Mesendoderm (in vitro differentiated cells): ENCODE measurements around the gene ZER1.

Source experiments
- DNase-seq: peaks from one replicate; pipeline ENCODE4 v3.0.0; 2013
- H2AK5ac ChIP-seq: 2 replicates; pipeline ENCODE4 v1.6.1; 2013; ENCODE audit warnings: low read length, inconsistent platforms
- H2BK120ac ChIP-seq: 2 replicates; pipeline ENCODE4 v1.6.1; 2013; ENCODE audit warnings: low read depth, mild to moderate bottlenecking, low read length, moderate library complexity, mixed read lengths
- H2BK15ac ChIP-seq: replicated peaks from 2 replicates; pipeline ENCODE4 v1.6.1; 2013; ENCODE audit warnings: low read depth, mild to moderate bottlenecking, moderate library complexity
- H2BK5ac ChIP-seq: 2 replicates; pipeline ENCODE4 v1.6.1; 2013; ENCODE audit warnings: low read length, inconsistent platforms
- H3K18ac ChIP-seq: 2 replicates; pipeline ENCODE4 v1.6.1; 2013; ENCODE audit warnings: mild to moderate bottlenecking, low read length, mixed read lengths
- H3K23ac ChIP-seq: one replicate; pipeline ENCODE4 v1.6.1; 2013; ENCODE audit warnings: low read length
- H3K27ac ChIP-seq: 2 replicates; pipeline ENCODE4 v1.5.1; 2013; ENCODE audit warnings: low read depth, mild to moderate bottlenecking, inconsistent platforms, low read length, moderate library complexity
- H3K27me3 ChIP-seq: 2 replicates; pipeline ENCODE4 v1.6.1; 2013; ENCODE audit warnings: low read length, control low read depth, mild to moderate bottlenecking, inconsistent platforms; ENCODE audit not compliant: insufficient read depth, poor library complexity
- H3K36me3 ChIP-seq: 2 replicates; pipeline ENCODE4 v1.6.1; 2013; ENCODE audit warnings: low read length, inconsistent platforms; ENCODE audit not compliant: control insufficient read depth, insufficient read depth
- H3K4ac ChIP-seq: one replicate; pipeline ENCODE4 v1.6.1; 2013; ENCODE audit warnings: low read depth, mild to moderate bottlenecking, low read length, moderate library complexity
- H3K4me1 ChIP-seq: 2 replicates; pipeline ENCODE4 v1.6.1; 2013; ENCODE audit warnings: low read depth, low read length, inconsistent platforms; ENCODE audit not compliant: control insufficient read depth
- H3K4me2 ChIP-seq: 2 replicates; pipeline ENCODE4 v1.6.1; 2013; ENCODE audit warnings: low read length
- H3K4me3 ChIP-seq: 2 replicates; pipeline ENCODE4 v1.5.1; 2013; ENCODE audit warnings: mild to moderate bottlenecking, low read length
- H3K56ac ChIP-seq: one replicate; pipeline ENCODE4 v1.6.1; 2013; ENCODE audit warnings: low read length
- H3K79me1 ChIP-seq: 2 replicates; pipeline ENCODE4 v1.6.1; 2013; ENCODE audit warnings: low read length, inconsistent platforms
- H3K79me2 ChIP-seq: 2 replicates; pipeline ENCODE4 v1.6.1; 2013; ENCODE audit warnings: mild to moderate bottlenecking, low read length; ENCODE audit not compliant: control insufficient read depth, insufficient read depth
- H3K9ac ChIP-seq: 2 replicates; pipeline ENCODE4 v1.6.1; 2013; ENCODE audit warnings: low read length, inconsistent platforms
- H4K5ac ChIP-seq: one replicate; pipeline ENCODE4 v1.6.1; 2013; ENCODE audit warnings: low read length
- H4K8ac ChIP-seq: one replicate; pipeline ENCODE4 v1.6.1; 2013; ENCODE audit warnings: low read depth, mild to moderate bottlenecking, control low read depth, low read length, moderate library complexity
- WGBS: extraction: QIAGEN DNeasy Blood & Tissue Kit; methylation state at CpG from one replicate; pipeline ENCODE4 v1.1.7; 2013; ENCODE audit warnings: low lambda C conversion rate, missing lambda C conversion rate; ENCODE audit not compliant: insufficient coverage; ENCODE audit errors: extremely low coverage; 5-methylcytosine and 5-hydroxymethylcytosine counted together

The ZER1 gene

GRCh38 chr9:128704356-128704670 is 67.4 kb downstream of the ZER1 start:
- no peak overlapping the region for H2BK120ac ChIP-seq
- H3K4me3 ChIP-seq = no peak overlapping the region
- DNase-seq = no peak
- H2AK5ac ChIP-seq = no peak overlapping the region
- H3K27ac ChIP-seq = no peak overlapping the region
- H3K4me1 ChIP-seq = peaks cover 2% of the 10 kb centered on the region
- H2BK15ac ChIP-seq = no peak overlapping the region
- H3K9ac ChIP-seq = no peak overlapping the region
- WGBS = no CpG with 5 or more reads among the region's 5 CpGs
- no peak overlapping the region for H3K56ac ChIP-seq
- H3K79me2 ChIP-seq = no peaks in the 10 kb centered on the region
- no peaks in the 10 kb centered on the region for H3K79me1 ChIP-seq
- no peak overlapping the region for H2BK5ac ChIP-seq
- no peak overlapping the region for H3K4ac ChIP-seq
- no peak overlapping the region for H4K8ac ChIP-seq
- no peaks in the 10 kb centered on the region for H3K36me3 ChIP-seq
- no peak overlapping the region for H3K4me2 ChIP-seq
- H3K23ac ChIP-seq = no peak overlapping the region
- no peak overlapping the region for H4K5ac ChIP-seq
- H3K27me3 ChIP-seq = no peaks in the 10 kb centered on the region
- H3K18ac ChIP-seq = no peak overlapping the region

DNA sequence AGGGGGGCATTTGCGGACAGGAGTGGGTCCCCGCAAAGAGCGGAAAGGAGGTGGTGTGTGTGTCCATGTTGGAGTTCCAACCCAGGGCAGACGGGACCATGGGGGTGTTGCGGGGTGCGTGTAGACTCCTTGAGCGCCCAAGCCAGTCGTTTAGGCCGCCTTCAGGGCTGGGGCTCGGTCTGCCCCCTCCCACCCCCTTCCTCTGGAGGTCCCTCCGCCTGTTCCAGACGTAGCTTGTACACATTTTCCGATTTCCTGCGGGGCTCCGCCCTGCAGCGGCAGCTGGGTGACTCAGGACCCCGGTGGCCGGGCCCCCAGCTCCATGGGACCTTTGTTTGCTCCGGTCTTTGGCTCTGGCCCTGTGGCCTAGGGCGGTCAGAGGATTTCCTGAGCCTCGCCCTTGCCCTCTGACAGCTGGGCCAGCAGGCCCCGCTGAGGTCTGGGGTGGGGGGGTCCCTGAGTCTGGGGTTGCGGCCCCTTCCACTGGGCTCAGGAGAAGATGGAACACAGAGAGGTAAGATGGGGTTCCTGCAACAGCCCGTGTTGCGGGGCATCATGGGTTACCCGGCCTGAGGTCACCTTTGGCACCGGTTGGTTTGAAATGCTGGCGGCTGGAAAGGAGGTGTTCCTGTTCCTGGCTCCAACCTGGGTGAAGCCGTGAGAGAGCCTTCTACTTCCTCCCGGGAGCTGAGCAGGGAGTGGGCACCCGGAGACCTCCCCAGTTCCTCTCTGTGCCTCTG is 67.9 kb downstream of the ZER1 start:
- Histone ChIP-seq H2AK5ac (peak overlapping the region; percentile 78), H3K4me1 (peaks cover 2% of the 10 kb centered on the region), H3K4me3 (no peak overlapping the region), H3K56ac (peak overlapping the region; percentile 81), H3K36me3 (no peaks in the 10 kb centered on the region), H2BK120ac (no peak overlapping the region), H2BK15ac (no peak overlapping the region), H3K79me1 (no peaks in the 10 kb centered on the region), H3K79me2 (no peaks in the 10 kb centered on the region), H4K5ac (no peak overlapping the region), H3K4ac (no peak overlapping the region), H3K23ac (peak overlapping the region; percentile 89), H3K9ac (peak overlapping the region; percentile 88), H3K18ac (peak overlapping the region; percentile 88), H3K4me2 (peak overlapping the region; percentile 84), H4K8ac (no peak overlapping the region), H2BK5ac (no peak overlapping the region), H3K27ac (no peak overlapping the region), H3K27me3 (no peaks in the 10 kb centered on the region)
- WGBS = no CpG with 5 or more reads among the region's 31 CpGs
- no peak for DNase-seq

GRCh38 chr9:128702949-128703615 is 68.6 kb downstream of the ZER1 start:
- H3K4ac ChIP-seq = peak overlapping the region; percentile 1
- peak; percentile 69 for DNase-seq

DNA sequence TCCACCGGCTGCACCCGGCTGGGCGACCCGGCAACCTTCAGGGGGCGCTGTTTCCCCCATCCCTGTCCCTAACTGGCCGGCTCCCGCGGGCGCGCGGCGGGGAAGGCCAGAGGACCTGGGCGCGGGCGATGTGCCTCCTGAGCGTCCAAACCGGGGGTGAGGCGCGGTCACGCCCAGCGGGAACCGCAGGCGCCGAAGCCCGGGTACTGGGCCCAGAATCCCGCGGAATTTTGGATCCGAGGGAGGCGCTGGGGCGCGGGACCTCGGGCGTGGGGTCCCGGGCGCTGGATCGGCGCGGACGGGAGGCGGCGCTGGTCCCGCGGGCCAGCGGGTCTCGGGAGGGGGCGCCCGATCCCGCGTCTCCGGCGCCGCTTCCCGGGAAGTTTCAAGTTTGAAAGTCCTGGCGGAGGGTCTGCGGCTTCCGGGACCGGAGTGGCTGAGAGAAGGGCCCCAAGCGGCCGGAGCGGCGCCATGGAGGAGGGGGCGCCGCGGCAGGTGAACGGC is 69.2 kb downstream of the ZER1 start, which contains the start of gene PKN3:
PKN3 (plus strand) TSS at position 59 of the 504 bp plus-strand sequence; CDS start at position 472, 413 bp downstream.
- no peak within 1 kb of the TSS for H2AK5ac ChIP-seq
- H3K4me1 ChIP-seq = peaks cover 2% of the 10 kb centered on the region
- H2BK5ac ChIP-seq = no peak within 1 kb of the TSS
- H3K27ac ChIP-seq = peak within 1 kb of the TSS; percentile 60
- H4K5ac ChIP-seq = no peak within 1 kb of the TSS
- no peaks in the 10 kb centered on the region for H3K79me2 ChIP-seq
- H3K4ac ChIP-seq = peak within 1 kb of the TSS; percentile 1
- peak within 1 kb of the TSS; percentile 81 for H3K56ac ChIP-seq
- peak within 1 kb of the TSS; percentile 72 for H3K4me3 ChIP-seq
- no peaks in the 10 kb centered on the region for H3K27me3 ChIP-seq
- peak within 1 kb of the TSS; percentile 84 for H3K4me2 ChIP-seq
- H3K36me3 ChIP-seq = no peaks in the 10 kb centered on the region
- no peak within 1 kb of the TSS for H2BK120ac ChIP-seq
- WGBS = no CpG with 5 or more reads among the region's 65 CpGs
- H2BK15ac ChIP-seq = no peak within 1 kb of the TSS
- H3K23ac ChIP-seq = peak within 1 kb of the TSS; percentile 89
- H3K18ac ChIP-seq = peak within 1 kb of the TSS; percentile 88
- peak within 1 kb of the TSS; percentile 88 for H3K9ac ChIP-seq
- no peak within 1 kb of the TSS for H4K8ac ChIP-seq
- peak; percentile 92 for DNase-seq
- no peaks in the 10 kb centered on the region for H3K79me1 ChIP-seq

More at GRCh38 chr9:128702949-128703615, 68.6 kb downstream of the ZER1 start:
- Histone ChIP-seq H2AK5ac (peak overlapping the region; percentile 78), H3K18ac (peak overlapping the region; percentile 88), H3K9ac (peak overlapping the region; percentile 88), H3K4me3 (peak overlapping the region; percentile 72), H3K36me3 (no peaks in the 10 kb centered on the region), H2BK15ac (no peak overlapping the region), H3K79me1 (no peaks in the 10 kb centered on the region), H3K27me3 (no peaks in the 10 kb centered on the region), H3K79me2 (no peaks in the 10 kb centered on the region), H2BK120ac (no peak overlapping the region), H3K4me2 (peak overlapping the region; percentile 84), H3K4me1 (peaks cover 2% of the 10 kb centered on the region), H2BK5ac (no peak overlapping the region), H3K56ac (peak overlapping the region; percentile 81), H3K23ac (peak overlapping the region; percentile 89), H4K5ac (no peak overlapping the region), H3K27ac (peak overlapping the region; percentile 60), H4K8ac (no peak overlapping the region)
- WGBS = no CpG with 5 or more reads among the region's 55 CpGs

DNA sequence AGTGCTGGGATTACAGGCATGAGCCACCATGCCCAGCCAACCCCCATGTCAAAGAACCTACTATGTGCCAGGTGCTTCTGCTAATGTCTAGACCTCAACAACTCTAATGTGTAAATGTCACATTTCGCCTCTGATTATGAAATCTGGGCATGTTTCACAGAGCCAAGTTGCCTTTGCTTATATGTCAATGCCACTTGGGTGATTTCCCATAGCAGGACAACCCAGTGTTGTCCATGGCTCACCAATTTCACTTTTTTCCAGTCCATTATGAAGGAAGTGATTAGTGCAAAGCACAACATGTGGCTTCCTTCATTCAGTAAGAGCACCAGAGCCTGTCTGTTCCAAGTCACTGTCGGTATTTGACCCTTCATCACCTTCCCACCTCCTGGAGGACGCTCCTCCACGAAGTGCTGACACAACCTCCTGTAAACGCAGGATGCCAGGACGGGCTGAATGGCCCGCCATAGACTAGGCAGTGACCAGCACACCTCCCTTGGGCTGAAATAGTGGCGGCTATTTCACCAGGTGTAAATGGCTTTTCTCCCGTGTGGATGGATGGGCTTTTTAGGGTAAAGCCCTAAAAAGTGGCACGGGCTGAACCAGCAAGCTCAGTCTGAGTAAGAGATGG is 70.4 kb downstream of the ZER1 start:
- no peaks in the 10 kb centered on the region for H3K79me2 ChIP-seq
- H3K27me3 ChIP-seq = no peaks in the 10 kb centered on the region
- H3K56ac ChIP-seq = no peak overlapping the region
- DNase-seq = peak; percentile 38
- H2BK5ac ChIP-seq = no peak overlapping the region
- no CpG with 5 or more reads among the region's 10 CpGs for WGBS
- H2BK120ac ChIP-seq = no peak overlapping the region
- no peak overlapping the region for H3K4me3 ChIP-seq
- no peak overlapping the region for H3K4me2 ChIP-seq
- no peak overlapping the region for H3K9ac ChIP-seq
- no peak overlapping the region for H4K8ac ChIP-seq
- no peaks in the 10 kb centered on the region for H3K79me1 ChIP-seq
- peaks cover 4% of the 10 kb centered on the region for H3K36me3 ChIP-seq
- no peak overlapping the region for H3K23ac ChIP-seq
- H3K4me1 ChIP-seq = peaks cover 2% of the 10 kb centered on the region
- no peak overlapping the region for H3K27ac ChIP-seq
- H3K18ac ChIP-seq = no peak overlapping the region
- no peak overlapping the region for H2AK5ac ChIP-seq
- no peak overlapping the region for H4K5ac ChIP-seq
- no peak overlapping the region for H3K4ac ChIP-seq
- H2BK15ac ChIP-seq = no peak overlapping the region
